SIG-M5 treated with dmso at 0.1 percent for 504 hours (cell line): ENCODE data around the gene NUP210.
"Not testable (repeated sequence)": the region's sequence is repeated elsewhere in the genome, so short reads cannot be mapped to it uniquely, and the experiment has no call there.

Experiments
- DNase-seq: peaks from one replicate; lab custom pipeline; 2025; ENCODE audit not compliant: unreplicated experiment; lab: John Stamatoyannopoulos, UW

The NUP210 gene

DNA sequence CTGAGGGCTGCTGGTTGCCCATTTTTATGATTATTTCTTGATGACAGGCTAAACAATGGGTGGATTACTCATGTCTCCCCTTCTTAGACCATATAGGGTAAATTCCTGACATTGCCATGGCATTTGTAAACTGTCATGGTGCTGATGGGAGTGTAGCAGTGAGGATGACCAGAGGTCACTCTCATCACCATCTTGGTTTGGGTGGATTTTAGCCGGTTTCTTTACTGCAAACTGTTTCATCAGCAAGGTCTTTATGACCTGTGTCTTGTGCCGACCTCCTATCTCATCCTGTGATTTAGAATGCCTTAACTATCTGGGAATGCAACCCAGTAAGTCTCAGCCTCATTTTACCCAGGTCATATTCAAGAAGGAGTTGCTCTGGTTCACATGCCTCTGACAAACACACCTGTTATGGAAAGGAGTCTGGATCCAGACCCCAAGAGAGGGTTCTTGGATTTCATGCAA is 10.3 kb upstream of the NUP210 start:
- DNase-seq, result not testable (repeated sequence)

DNA sequence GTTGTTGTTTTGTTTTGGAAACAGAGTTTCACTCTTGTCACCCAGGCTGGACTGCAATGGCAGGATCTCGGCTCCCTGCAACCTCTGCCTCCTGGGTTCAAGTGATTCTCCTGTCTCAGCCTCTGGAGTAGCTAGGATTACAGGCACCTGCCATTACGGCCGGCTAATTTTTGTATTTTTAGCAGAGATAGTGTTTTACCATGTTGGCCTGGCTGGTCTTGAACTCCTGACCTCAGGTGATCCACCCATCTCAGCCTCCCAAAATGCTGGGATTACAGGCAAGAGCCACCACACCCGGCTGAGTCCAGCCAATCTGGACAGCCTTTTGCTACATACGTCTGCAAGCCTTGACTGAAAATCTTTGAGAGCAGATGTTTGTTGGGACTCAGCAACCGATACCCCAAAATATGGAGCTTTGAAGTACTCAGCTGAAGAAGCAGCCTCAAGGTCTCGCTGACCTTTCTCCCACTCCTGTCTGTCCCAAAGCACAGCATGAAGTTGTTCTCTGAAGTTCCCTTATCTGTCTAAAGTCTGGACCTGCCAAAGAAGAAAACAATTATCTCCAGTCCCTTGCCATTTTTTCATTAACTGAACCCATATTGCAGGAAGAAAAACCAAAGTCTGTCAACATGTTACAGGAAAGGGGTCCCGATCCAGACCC is 9.6 kb upstream of the NUP210 start:
- DNase-seq, result no peak

DNA sequence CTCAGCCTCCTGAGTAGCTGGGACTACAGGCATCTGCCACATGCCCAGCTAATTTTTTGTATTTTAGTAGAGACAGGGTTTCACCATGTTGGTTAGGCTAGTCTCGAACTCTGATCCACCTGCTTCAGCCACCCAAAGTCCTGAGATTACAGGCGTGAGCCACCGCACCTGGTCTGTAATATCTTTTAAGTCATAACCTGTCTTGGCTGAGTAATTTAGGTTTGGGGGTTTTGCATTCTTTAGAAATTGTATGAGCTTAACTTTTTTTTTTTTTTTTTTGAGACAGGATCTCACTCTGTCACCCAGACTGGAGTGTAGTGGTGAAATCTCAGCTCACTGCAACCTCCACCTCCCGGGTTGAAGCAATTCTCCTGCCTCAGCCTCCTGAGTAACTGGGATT is 8.6 kb upstream of the NUP210 start:
- DNase-seq, result not testable (repeated sequence)

DNA sequence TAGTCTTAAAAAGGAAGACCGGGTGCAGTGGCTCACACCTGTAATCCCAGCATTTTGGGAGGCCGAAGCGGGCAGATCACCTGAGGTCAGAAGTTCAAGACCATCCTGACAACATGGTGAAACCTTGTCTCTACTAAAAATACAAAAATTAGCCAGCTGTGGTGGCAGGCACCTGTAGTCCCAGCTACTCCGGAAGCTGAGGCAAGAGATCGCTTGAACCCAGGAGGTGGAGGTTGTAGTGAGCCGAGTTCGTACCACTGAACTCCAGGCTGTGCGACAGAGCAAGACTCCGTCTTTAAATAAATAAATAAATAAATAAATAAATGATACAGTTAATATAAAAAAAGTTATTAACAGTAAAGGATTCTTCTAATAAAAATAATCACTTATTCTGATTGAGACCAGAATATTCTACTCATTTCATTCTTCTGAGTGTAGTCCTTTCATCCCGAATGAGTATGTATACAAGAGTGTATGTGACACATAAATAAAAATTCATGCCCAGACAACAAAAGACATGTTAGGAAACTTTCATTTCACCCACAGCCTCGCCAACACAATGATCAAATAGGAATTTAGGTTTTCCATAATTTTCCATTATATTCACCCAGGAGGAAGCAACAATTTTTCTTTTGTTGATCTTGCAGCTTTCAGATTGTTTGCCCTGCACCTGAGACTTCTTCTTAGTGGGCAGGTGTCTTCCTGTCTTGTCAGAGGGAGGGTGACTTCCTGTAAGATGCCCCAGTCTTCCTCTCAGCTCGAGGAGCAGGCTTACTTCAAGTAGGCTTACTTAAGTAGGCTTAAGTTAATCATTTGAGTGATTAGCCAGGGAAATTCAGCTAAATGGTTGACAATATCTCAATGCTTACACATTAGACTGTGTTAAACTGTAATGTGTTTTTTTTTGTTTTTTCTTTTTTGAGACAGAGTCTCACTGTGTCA is 7.8 kb upstream of the NUP210 start:
- DNase-seq, result no peak

DNA sequence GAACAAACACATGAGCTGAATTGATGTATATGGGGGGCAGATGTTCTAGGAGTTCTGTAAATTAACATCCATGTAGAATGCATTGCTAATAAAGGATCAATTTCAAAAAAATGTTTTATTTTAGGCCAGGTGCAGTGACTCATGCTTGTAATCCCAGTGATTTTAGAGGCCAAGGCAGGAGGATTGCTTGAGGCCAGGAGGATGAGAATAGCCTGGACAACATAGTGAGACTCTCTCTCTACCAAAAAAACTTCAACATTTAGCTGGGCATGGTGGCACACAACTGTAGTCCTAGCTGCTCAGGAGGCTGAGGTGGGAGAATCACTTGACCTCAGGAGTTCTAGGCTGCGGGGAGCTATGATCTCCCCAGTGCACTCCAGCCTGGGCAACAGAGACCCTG is 6.5 kb upstream of the NUP210 start:
- no peak for DNase-seq

DNA sequence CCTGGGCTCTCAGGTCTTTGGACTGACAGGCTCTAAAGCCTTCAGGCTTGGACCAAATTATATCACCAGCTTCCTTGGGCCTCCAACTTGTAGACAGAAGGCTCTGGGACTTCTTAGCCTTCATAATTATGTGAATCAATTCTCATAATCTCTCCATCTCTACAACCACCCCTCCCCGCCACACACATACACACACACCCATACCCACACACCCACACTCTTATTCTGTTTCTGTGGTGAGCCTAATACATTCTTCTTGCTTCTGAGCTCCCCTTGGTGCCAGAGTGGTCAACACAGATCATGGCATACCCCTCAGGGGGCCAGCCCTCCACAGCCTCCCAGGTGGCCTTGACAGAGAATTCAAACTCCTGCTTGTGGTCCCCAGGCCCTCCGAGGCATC is 5.6 kb upstream of the NUP210 start:
- no peak for DNase-seq

DNA sequence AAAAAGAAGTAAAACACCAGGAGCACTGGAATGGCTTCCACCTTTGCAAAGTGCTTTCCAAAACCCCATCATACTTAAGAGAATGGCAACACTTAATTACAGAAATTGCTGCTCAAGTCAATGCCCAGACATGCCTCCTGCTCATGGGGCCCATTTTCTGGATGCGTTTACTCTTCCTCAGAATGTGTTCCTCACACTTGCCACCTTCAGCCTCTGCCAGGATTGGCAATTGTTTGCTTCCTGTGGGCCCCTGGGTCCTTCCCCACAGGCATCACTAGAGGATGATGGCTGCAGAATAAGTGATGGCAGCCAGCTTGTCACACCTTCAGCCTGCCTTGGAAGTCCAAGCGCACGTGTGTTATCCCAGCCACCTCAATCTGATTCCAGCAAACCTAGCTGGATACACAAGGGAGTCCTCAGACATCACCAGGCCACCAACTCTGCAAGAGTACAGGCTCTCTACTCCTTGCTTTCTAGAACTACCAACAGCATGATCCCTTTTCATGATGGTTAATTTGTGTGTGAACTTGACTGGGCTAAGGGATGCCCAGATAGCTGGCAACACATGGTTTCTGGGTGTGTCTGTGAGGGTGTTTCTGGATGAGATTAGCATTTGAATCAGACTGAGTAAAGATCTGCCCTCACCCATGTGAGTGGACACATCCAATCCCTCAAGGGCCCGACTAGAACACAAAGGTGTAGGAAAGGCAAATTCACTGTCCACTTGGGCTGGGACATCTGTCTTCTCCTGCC is 4.9 kb upstream of the NUP210 start:
- no peak for DNase-seq

DNA sequence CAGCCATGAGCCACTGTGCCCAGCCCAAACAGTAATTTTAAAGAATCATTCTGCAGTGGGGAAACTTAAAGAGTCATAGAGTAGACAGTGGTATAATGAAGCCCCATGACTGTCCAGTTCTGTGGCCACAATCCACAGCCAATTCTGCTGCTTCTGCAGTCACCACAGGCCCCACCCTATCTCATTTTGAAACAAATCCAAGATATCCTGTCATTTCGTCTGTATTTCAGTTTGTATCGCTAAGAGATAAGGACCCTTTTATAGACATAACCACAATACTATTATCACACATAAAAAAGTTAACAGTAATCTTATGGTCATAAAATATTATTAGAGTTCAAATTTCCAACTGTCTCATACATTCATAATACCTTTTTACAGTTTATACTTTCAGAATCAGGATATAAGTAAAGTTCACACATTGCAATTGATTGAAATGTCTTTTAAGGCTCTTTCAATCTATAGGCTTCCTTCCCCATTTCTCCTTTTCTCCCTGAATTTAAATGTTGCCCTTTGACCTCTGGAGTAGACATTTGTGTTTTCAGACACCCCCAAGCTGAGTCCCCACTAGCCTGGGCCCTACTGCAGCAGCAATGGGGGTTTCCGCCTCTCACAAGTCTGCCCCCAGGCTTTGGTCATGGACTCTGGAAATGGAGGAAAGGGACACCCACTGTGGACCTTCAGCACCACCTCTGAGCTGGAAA is 4.2 kb upstream of the NUP210 start:
- DNase-seq, result no peak

DNA sequence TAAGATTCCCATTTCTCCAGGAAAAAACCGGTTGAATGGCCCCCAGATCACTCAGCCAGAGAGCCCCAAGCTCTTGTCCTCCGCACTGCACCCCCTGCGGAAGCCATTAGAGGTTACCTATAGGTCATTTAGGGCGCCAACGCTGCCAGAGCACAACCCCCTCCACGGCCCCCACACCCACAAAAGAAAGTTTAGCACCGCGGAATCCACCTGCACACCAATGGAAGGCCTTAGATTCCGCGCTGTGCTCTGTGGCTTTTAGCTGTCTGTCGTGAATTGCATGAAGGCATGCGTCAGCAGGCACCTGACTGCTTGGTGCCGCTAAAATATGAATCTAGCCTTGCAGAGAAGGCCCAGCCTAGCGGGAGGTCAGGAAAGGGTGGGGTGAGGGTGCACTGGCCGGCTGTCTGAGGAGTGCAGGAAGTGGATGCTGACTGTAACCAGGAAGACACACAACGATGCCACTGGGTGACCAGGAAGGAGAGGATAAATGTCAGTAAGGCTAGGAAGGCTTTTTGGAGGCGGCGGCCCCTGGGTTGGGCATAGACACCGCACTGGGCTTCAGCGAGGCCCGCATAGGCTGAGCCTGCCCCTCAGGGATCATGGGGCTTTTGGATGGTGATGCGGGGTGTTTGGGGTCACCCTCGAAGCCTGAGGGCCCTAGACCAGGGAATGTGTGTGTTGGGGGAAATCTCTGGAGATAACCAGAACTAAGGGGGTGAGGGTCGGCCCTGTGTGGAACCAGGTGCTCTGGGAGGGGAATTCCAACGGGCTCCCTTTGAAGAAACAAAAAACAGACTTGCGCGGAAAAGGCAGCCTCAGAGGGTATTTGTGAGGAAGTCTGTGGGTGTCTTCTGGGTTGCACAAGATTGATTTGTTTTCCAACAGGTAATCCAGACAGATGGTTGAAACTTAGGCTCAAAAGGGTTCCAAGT is 976 bp upstream of the NUP210 start:
- peak; percentile 62 for DNase-seq

DNA sequence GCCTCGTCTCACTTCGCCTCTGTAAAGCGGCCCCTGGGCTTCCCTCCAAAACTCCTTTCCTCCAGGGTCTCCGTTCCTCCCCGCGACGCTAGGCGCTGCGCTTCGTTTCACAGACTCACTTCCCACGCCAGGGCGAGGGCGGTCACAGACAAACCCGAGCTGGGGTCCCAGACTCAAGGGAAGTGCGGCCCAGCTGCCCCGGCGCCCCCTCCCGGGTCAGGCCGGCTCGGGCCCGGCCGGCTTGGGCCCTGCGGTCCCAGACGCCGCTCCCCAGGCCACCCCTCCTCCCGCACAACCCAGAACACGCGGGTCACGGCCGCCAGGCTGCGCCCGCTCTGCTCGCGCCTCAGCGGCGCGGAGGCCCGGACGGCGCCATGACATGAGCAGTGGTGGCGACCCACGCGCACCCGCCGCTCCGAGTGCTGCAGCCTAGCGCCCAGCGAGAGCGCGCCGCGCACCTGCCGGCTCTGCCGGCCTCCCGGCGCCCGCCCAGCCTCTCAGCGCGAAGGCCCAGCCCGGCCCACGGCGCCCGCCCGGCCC is 547 bp downstream of the NUP210 start:
- peak; percentile 39 for DNase-seq

DNA sequence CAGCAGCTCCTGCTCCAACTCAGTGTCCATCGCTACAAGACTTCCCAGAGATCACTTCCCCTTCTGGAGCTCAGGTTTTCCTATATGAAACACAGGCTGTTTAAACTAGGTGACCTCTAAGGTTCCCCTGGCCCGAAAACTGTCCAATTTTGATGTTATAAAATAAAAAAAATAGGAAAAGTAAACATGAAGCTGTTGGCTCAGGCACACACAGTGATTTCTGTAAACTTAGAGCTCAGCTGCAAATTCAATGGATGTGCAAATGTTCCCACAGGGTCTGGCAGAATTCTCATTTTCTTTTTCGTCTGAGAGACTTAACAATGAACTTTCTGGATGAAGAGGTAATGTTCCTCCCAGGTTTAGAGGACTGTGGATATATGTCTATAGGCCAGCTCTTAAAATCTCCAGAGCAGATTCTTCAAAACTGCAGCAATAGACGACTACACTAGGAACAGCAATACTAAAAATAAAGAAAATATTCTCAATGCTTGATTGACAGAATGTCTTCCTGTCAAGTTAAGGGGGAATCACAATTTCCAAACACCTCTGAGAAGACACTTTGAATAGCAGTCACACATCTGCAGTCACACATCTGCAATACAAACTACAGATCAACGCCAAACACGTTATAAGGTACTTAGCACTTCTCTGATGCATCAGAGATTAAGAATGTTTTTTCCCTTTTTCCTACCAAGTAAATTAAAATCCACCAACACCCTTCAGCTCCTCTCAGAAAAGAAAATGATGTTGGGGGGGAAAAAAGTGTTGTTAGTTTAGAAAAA is 2.8 kb downstream of the NUP210 start:
- DNase-seq, result no peak

DNA sequence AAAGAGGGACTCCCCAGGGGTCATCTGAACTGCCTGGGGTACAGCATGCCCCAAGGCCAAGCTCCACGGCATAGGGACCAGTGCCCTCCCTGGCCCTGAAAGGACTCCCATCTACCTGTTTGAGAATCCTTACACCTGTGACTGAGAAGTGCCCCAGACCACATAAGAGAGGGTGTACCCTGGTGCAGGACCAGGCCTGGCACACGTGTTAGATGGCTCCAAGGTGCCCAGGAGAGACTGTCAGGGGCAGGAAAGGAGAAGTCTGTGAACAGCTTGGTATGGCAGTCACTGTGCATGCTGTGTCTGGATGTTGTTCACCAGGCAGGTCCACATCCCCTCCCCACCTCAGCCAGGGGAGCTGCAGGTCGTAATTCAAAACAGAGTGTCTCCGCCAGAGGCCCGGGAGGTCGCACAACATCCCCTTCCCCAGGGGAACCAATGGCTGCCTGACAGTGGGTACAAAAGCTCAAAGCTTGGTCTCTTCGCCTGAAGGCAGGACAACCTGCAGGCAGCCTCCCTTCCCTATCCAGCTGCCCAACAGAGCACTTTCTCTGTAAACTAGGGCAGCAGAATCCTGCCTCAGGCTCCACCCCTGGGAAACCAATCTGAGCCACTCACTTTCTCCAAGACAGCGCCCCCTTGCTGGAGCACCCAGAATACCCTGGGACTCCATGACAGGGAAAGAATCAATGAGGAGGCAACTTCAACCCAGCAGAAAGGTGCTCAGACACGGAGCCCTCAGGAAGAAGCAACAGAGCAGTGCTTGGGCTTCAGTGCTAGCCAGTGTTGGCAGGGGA is 3.9 kb downstream of the NUP210 start:
- DNase-seq, result peak; percentile 30

DNA sequence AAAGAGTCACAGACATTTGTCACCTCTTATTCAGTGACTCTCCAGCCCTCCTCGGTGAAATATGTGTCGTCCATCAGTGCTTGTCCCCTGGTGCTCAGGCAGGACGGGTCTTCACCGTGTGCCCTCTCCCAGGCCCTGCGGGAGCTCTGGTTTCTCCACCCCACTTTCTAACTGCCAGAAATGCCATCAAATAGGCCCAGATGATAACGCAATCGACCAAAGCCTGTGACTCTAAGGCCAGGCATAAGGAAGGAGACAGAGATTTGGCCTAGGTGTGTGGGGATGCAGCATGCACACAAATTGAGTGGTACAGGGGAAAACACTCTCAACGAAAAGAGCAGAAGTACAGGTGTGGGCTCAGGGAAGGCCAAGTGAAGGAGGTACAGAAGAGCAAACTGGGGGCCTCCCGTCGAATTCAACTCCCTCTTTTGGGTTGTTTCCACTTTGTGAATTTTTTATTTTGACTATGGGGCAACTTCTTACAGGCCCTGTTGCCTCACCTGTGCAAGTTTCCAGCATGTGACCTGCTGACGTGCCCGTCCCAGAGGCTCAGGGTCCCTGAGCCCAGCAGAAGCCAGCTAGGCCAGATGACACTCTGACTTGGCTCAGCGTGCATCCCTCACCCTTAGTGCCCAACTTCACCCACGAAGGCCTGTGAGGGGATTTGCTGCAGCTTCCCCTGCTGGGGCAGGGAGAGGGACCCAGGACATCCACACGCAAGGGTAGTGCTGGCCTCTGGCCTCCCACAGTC is 4.7 kb downstream of the NUP210 start:
- DNase-seq, result peak; percentile 33

DNA sequence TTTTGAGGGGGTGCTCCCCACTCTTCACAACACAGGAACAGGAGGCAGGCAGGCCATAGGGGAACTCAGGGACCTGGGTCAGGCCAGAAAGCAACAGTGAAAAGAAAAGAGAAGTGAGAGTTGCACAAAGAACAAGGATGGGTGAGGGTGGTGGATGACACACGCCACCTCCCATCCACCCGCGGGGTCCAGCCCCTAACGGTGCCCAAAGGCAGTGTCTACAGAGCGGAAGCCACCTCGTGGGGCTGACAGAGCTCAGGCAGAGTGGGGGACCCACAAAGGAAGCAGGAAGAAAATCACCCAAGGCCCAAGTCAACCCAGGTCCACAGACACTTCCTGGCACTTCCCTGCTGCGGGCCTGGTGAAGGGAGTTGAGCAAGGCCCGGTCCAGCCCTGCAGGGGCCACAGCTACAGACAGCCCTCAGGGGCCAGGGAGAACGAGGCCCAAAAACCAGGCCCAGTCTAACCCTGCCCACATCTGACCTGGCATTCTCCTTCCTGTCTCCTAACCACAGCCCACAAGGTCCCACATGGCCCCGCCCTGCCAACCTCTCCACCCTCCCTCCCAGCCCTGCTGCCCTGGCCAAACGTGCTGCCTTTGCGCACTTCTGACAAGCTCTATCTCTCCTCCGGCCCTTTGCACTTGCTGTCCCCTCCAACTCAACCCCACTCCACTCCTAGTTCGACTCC is 5.9 kb downstream of the NUP210 start:
- DNase-seq, result peak; percentile 99

DNA sequence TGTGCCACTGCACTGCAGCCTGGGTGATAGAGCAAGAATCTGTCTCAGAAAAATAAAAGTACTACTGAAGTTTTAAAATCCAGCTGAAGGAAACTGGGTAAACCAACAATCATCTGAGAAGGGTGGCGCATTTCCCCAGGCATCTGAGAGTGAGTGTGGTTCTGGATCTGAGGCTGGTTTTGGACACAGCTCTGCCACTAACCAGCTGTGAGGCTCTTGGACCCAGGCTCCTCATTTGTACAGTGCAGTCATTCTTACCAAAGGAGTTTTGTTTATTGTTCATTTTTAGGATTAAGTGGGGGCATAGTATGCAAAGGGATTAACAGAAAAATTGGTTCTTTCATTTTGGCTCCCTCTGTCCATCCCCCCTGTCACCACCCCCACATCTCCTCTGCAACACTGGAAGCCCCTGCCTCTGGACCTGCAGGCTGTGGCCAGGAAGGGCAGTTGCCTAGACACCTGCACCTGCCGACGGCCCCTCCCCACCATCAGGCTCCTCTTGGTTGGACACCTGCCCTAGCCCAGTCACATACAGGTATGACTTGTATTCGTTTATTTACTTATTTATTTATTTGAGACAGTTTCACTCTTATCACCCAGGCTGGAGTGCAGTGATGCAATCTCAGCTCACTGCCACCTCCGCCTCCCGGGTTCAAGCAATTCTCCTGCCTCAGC is 8.8 kb downstream of the NUP210 start:
- no peak for DNase-seq

DNA sequence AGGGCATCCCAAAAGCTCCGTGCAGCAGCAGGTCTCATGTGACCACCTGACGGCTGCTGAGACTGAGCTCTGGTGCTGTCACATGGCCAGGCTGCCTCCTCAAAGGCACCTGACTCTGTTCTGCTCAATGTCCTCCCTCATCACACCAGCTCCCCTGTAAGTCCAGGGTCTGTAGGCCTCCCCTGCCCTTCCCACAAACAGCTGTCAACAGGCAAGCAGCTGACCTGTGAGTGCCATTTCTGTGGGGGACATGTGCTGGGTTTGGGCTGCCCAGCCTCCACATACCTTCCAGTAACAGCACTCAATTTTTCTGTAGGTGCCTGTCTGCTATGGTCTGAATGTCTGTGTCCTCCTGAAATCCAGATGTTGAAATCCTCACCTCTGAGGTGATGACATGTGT is 11.2 kb downstream of the NUP210 start:
- no peak for DNase-seq
